HS-27A (cell line): ENCODE measurements around the gene ZCWPW1.
"Not testable (repeated sequence)": the region's sequence is repeated elsewhere in the genome, so short reads cannot be mapped to it uniquely, and the experiment has no call there.

ENCODE experiments used
- DNase-seq: peaks from one replicate; pipeline ENCODE4 v3.0.0-alpha.2; 2012; ENCODE audit warnings: low read depth, missing footprints

The ZCWPW1 gene

DNA sequence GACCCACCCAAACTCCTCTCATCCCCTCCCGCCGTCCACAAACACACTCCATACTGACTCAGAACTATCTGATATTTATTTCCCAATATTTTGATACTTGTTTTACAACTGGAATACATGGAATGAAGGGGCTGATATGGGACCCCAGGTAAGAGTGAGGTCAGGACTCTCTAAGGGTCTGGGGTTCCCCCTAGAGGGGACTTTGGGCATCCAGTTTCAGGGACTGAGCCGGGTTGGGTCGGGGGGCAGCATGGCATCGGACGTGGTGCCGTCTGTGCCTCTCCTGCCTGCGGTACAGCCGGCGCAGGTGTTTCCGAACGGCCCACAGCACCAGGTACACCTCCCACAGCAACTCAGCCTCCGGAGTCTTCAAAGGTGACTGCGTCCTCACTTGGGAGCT, 28.1 kb upstream of the ZCWPW1 start:
- DNase-seq = no peak

DNA sequence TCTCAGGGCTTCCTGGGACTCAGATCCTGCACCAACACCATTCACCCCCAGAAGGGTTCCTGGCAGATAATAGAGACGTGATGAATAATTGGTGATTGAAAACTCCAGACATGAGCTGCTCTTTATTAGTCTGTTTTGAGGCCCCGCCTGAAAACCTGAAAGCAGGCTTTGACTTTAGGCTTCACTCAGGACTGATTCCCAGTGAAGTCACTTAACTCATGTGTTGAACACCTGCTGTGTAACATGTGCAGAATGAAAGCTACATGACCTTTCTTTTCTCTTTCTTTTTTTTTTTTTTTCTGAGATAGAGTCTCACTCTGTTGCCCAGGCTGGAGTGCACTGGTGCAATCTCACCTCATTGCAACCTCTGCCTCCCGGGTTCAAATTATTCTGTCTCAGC, 26.7 kb upstream of the ZCWPW1 start:
- DNase-seq = no peak

DNA sequence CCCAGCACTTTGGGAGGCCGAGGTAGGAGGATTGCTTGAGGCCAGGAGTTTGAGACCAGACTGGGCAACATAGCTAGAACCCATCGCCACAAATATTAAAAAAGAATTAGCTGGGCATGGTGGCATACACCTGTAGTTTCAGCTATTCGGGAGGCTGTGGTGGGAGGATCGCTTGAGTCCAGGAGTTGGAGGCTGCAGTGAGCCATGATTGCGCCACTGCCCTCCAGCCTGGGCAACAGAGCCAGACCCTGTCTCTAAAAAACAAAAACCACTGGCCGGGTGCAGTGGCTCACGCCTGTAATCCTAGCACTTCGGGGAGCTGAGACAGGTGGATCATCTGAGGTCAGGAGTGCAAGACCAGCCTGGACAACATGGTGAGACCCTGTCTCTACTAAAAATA, 25.4 kb upstream of the ZCWPW1 start:
- DNase-seq = not testable (repeated sequence)

DNA sequence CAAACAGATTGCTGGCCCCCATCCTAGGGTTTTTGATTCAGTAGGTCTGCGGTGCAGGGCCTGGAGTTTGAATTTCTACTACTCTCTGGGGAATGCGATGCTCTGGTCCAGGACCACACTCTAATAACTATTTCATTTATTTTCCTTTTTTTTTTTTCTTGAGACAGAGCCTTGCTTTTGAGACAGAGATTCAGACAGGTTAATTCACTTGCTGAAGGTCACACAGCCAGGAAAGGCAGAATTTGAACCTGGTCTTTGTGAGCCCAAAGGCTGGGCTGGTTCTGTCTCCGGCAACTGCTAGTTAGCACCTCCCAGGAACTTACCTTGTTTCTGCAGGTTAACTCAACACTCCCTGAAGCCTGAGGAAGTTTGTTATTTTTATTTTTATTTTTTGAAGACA, 24.0 kb upstream of the ZCWPW1 start:
- DNase-seq = no peak

DNA sequence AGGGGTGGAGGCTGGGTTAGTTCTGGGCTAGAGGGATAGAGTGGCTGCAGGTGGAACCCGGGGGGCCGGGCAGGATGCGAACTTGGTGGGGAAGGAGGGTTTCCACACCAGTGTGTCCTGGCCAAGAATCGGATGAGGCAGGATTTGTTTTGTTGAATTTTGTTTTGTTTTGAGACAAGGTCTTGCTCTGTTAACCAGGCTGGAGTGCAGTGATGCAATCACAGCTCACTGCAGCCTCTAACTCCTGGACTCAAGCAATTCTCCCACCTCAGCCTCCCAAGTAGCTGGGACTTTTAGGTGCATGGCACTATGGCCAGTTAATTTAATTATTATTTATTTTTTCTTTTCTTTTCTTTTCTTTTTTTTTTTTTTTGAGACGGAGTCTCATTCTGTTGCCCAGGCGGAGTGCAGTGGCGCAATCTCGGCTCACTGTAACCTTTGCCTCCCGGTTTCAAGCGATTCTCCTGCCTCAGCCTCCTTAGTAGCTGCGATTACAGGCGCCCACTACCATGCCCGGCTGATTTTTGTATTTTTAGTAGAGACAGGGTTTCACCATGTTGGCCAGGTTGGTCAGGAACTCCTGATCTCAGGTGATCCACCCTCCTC, 20.8 kb upstream of the ZCWPW1 start:
- DNase-seq = no peak

DNA sequence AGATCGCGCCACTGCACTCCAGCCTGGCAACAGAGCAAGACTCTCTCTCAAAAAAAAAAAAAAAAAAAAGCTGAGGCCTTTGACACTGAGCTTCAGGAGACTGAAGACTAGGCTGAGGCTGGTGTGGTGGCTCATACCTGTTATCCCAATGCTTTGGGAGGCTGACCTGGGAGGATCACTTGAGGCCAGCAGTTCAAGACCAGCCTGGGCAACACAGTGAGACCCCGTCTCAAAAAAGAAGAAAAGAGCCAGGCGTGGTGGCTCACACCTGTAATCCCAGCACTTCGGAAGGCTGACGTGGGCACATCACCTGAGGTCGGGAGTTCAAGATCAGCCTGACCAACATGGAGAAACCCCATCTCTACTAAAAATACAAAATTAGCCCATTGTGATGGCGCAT, 18.9 kb upstream of the ZCWPW1 start:
- DNase-seq = not testable (repeated sequence)

DNA sequence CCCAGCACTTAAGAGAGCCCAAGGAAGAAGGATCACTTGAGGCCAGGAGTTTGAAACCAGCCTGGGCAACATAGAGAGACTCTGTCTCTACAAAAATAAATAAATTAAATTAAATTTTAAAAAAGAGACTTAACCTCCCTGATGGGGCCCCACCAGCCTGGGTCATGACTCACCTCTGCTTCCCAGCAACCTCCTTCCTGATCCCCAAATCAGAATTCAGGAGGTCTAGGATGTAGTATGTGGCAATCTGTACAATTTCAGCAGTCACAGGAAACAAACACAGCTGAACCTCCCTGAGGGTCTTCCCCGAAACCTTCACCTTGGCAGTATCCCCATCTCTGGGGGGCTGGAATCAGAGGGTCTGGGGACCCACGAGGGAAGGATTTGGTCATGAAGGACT, 17.5 kb upstream of the ZCWPW1 start:
- no peak for DNase-seq

DNA sequence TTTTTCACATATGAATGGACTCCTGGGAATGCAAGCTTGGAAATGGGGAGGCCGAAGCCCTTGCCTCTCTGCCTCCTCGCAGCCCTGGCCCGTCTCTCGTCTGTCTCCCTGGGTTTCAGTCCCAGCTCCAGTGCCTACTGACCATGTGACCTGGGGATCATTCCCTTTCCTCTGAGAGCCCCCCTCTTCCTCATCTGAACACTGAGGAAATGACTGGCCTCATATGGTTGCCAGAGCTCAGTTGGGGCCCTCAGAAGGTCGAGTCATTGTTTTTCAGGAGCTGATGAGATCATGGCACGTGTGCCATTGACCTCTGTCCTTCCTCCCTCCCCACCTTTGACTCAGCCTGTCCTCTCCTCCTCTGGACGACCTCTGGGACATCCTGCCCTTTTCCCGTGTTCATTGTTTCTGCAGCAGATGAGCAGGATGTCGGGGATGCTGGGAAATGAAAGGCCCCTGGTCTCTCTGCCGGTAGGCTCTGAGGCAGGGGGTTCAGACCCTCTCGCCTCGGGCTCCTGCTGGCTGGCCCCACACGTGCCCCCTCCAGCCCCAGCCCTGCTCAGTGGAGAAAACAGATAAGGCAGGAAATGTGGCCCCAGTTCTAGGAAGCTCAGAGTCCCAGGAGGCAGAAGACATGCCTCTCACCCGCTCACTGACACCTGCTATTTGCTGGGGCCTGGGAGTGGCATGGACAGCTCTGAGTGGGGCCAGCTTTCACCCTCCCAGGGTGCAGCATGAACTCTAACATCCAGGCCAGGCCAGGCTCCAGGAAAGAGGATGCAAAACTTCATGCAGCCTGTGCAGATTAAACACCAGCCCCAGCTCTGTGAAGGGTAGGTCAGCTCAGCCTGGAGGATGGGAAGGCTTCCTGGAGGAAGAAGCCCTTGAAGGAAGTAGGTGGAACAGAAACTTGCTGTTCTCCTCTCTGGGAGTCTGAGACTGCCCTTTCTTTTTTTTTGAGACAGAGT, 16.1 kb upstream of the ZCWPW1 start:
- no peak for DNase-seq

DNA sequence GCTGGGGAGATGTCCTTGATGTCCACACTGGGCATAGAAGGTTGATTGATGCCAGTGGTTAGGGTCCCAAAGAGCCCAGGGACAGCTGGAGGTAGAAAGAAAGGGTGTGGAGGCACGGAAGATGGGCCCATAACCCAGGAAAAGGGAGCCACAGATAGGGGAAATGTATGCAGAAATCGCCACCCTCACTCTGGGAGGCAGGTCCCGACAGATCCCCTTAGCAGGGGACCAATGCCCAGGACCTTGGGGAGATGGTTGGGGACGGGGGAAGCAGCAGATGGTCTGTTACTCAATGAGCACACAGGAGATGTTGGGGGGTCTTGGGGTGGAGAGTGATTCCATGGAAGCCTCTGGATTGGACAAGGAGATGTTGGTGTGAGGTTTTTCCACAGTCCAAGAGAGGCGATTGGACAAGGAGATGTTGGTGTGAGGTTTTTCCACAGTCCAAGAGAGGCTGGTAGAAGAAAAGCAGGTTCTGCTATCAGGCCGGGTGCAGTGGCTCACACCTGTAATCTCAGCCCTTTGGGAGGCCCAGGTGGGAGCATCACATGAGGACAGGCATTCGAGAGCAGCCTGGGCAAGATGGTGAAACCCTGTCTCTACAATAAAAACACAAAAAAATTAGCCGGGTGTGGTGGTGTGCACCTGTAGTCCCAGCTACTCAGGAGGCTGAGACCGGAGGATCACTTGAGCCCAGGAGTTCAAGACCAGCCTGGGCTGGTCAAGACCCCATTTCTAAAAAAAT, 14.8 kb upstream of the ZCWPW1 start:
- no peak for DNase-seq

DNA sequence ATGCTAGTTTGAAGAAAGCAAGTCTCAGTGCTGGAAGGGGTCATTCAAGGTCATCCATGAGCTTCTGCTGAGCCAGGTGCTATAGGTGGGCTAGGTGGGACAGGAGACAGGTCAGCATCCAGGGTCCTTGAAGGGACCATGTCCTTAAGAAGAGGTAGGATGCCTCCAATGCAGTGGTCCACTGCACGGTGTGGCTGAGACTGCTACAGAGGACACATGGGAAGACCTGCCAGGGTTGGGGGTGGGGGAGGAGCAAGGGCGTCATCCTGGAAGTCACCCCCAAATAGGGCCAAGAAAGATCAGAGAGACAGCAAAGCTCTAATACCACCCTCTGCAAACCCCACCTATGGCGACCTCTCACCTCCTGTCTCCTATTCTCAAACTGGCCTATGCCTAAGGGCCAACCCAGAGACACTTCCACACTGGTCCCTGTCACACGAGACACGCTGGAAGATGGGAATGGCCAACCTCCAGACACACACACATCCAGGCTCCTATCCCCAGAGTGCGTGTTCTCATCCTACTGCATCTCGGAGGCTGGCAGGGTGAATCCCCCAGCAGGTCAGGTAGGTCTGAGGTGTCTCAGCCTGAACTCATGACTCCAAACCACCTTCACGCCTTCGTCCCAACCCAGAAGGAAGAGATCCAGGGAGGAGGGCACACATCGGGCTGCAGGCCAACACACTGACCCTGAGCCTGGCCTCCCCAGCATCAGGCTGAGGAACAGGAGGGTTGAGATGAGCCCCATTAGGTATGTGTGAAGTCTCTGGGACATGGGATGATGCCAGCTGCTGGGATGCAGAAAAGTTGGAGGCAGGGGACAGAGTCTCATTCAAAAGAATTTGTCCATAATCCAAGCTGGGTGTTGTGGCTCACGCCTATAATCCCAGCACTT, 13.4 kb upstream of the ZCWPW1 start:
- DNase-seq = no peak

DNA sequence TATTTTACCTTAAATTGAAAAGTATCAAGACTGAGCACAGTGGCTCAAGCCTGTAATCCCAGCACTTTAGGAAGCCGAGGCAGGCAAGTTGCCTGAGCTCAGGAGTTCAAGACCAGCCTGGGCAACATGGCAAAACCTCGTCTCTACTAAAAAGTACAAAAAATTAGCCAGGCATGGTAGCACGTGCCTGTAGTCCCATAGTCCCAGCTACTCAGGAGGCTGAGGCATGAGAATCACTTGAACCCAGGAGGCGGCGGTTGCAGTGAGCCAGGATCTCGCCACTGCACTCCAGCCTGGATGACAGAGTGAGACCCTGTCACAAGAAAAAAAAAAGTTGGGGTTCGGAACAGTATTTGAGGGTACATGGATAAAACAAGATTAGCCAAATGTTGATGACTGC, 10.7 kb upstream of the ZCWPW1 start:
- not testable (repeated sequence) for DNase-seq

DNA sequence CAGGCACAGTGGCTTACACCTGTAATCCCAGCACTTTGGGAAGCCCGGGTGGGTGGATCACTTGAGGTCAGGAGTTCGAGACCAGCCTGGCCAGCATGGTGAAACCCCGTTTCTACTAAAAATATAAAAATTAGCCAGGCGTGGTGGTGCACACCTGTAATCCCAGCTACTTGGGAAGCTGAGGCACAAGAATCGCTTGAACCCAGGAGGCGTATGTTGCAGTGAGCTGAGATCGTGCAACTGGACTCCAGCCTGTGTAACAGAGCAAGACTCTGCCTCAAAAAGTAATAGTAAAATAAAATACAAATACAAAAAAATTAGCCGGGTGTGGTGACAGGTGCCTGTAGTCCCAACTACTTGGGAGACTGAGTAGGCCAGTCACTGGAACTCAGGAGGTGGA, 10.2 kb upstream of the ZCWPW1 start:
- not testable (repeated sequence) for DNase-seq

DNA sequence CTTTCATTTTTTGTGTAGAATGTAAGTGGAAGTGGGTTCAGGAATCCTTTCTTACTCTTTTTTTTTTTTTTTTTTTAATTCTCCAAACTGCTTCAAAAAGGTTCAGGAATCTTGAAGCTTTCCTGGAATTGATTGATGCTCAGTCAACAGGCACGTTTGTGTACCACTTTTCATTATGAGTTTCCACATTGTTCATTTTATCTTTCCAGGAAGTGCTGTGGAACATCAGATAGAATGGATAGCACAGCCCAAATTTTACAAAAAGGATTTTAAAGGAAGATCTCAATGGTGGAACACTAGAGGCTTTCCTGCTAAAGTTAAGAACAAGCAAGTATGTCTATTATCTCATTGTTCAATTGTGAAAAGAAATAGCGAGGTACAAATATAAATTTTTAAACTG, 9.7 kb upstream of the ZCWPW1 start:
- no peak for DNase-seq

DNA sequence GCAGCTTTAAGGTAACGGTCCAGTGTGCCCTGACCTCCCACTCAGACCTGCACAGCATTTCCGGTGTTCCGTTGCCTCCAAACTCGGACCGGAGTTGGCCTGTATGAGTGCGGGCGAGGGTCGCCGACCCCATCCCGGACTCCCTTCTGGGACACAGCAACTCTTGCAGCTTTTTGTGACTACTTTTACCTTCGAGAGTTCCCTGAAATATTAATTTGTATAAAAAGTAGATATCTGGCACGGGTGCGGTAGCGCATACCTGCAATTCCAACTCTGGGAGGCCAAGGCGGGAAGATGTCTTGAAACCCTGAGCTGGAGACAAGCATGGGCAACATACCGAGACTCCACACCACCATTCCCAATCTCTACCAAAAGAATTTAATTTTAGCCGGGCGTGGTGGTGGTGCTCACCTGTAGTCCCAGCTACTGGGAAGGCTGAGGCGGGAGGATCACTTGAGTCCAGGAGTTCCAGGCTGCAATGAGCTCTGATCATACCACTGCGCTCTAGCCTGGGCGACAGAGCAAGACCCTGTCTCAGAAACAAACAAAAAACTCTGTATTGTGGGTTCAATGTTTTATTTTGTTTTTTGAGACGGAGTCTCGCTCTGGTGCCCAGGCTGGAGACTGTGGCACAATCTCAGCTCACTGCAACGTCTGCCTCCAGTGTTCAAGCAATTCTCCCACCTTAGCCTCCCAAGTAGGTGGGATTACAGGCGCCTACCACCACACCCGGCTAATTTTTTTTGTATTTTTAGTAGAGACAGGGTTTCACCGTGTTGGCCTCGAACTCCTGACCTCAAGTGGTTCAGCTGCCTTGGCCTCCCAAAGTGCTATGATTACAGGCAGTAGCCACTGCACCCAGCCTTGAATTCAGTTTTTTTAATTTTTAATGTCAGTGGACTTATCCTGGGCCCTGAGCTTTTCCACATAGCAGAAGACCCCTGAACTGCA, 8.9 kb upstream of the ZCWPW1 start:
- DNase-seq = no peak

DNA sequence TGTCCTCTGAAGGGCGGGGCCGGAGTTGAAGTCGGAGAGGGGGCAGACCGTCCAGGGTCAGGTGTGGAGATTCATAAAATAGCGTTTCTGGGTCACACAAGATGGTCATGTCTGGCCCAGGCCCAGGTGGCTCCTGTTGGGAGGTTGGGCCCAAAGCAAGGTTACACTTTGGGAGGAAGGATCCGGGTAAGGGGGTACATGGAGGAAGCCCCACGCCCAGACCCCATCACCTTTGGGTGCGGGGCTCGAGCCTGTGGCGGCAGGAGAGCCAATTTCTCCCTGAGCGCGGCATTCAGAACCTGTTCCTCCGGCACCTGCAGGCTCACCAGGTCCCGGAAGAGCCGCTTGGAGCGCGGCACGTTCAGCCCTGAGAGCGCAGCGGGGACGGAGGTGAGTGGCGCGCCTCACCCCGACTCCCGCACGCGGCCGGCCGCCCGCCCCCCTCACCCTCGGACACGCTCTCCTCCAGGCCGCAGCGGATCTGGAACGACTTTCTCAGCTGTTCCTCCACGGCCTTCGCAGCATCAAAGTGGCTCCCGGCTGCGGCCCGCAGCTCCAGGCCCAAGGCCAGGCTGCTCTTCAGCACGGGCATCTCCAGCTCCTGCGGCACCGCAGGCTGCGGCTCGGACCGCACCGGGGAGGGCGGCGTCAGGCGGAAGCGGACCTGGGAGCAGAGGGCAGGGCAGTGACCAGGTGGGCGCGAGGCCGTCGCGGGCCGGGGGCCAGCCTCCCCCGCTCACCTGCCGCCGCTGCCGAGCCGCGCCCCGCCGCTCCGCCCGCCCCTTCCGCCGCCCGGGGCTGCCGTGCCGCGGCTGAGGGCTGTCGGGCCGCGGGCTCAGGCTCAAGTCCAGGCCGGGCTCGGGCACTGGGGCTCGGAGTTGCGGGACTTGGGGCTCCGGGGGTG, 7.2 kb upstream of the ZCWPW1 start:
- DNase-seq = no peak

DNA sequence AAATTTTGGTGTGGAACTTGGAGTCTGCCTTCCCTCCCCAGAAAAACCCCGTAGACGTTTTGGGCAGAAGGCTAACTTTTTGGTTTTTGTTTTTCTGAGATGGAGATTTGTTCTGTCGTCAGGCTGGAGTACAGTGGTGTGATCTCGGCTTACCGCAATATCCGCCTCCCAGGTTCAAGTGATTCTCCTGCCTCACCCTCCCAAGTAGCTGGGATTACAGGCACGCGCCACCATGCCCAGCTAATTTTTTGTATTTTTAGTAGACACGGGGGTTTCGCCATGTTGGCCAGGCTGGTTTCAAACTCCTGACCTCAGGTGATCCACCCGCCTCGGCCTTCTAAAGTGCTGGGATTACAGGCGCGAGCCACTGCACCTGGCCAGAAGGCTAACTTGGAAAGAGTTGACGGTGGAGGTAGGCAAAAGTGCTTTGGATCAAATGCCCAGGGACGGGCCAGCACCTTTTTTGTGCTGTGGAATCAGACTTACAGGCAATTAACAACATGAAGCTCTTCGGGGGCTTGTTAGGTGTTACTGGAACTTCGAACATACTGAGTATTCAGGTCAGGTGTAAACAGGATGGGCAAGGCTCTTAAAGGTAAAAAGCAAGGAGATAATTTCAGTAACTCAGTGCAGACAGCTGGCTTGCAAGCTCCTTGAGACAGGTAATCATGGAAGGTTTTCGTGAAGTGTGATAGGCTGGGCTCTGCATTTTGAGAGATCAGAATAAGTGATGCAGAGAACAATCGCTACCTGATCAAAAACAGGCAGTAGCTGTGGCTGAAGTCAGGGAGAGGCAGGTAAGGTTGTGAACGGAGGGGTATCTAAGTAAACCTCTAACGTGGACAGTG, 6.0 kb upstream of the ZCWPW1 start:
- no peak for DNase-seq

DNA sequence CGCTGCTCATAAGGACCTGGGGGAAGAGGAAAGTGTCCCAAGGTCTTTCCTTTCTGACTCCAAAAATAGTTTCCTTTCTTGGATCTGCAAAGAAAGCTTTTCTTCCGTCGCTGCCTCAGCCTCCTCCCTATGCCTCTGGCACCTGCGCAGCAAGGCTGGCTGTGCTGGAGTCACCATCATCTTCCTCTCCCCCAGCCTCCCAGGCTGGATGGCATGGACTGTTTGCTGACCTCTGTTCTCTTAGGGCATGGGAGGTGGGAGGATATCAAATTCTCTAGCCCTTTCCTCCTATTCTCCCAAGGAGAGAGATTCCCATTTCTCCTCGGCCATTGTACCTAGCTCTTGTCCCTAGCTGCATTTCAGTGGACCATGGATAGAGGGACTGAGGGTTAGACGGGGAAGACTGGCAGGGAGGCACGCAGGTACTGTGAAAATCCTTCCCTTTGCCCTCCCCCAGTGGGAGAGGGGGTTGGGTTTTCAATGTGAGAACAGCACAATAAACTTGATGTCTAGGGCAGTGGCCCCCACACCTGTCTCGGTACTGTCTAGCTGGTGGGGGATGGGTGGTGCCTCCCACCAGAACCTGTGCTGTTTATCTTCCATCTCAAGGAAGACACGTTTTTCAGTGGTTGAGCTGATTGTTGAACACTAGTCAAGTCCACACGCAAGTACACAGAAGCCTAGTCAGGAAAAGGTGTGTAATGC, 5.2 kb upstream of the ZCWPW1 start:
- DNase-seq = no peak

DNA sequence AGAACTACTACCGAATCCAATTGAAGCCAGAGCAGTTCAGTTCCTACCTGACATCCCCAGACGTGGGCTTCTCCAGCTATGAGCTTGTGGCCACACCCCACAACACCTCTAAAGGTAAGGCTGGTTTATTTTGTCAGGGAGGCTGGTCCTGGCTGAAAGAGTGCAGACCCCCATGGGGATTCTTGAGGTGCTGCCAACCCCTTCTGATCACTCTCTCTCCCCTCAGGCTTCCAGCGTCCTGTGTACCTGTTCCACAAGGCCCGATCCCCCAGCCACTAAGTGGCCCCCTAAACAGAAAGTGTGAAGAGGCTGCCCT, 4.7 kb upstream of the ZCWPW1 start:
- DNase-seq = no peak
